NCI-H1694 treated with DMSO at 0.1 percent for 48 hours (cell line): ENCODE measurements around the gene SLAMF6.
A peak's percentile ranks its signal among the peaks of the same experiment; 100 is the strongest.
"Not testable (repeated sequence)": the region's sequence is repeated elsewhere in the genome, so short reads cannot be mapped to it uniquely, and the experiment has no call there.

Source experiments
- DNase-seq: peaks from one replicate; lab custom pipeline; 2025; lab: John Stamatoyannopoulos, UW

Gene SLAMF6

DNA sequence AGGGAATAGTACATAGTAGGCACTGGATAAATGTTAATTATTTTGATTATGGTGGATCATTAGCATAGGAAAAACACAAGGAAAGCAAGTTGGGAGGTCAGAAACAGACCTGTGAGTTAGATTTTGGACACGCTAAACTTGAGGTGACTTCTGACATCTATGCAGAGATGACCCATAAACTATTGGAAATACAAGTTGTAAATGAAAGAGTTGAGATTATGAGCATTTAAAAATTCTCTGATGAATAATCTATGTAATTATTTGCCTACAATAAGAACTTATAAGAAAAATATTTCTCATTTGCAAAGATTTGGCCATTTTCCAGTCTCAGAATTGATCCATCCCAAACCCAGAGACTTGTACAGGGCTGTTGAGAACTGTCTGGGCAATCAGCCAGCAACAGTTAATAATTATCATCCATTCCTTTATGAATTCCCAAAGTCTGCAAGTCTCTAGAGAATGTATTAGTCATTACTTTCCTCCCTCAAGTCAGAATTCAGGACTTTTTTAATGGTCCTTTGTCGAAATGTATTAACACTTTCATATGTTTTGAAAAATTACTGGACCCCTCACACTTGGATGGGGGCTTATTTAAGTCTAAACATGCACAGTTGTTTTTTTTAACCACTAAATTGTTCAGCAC lies 19.4 kb upstream of the SLAMF6 start:
- DNase-seq = no peak

DNA sequence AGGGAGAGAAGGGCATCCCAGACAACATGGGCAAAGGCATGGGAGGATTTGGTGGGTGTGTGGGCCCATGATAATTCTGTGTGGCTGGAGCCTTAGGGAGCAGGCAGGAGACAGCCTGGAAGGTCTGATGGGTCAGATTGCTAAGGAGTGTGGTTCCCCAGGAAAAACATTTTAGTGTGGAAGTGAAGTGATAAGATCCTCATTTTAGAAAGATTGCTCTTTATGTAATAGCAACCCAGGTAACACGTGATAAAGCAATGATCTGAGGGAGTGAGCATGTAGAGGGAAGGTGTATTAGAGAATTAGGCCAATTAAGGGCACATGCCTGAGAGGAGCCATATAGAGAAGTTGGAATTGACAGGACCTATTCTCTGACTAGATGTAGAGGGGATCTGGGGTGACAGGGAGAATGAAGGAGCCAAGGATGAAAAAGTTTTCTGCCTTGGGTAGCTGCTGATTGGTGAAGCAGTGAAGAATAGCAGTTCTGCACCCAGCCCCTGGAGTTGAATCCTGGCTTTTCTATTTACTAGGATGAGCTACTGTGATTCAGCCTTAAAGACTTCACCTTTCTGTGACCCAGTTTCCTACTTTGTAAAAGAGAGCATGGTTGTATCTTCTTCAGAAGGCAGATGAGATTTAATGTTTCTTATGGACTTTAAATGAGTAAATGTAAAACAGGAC lies 18.7 kb upstream of the SLAMF6 start:
- no peak for DNase-seq

DNA sequence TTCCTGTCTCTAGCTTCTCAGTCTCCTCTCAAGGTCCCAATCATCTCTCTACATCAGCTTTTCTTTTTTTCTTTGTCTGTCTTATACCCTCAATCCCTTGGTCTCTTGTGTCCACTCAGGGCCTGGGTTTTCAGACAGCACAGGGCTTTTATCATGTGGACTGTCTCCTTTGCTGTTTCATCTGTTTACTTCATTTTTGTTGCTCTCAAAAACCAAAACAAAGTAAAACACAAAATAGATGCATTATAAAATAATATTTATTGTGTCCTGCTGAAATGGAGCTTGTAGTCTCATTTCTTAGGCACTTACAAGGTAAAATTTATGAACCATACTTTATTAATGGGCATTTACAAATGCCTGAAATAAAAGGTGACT lies 17.8 kb upstream of the SLAMF6 start:
- DNase-seq = no peak

DNA sequence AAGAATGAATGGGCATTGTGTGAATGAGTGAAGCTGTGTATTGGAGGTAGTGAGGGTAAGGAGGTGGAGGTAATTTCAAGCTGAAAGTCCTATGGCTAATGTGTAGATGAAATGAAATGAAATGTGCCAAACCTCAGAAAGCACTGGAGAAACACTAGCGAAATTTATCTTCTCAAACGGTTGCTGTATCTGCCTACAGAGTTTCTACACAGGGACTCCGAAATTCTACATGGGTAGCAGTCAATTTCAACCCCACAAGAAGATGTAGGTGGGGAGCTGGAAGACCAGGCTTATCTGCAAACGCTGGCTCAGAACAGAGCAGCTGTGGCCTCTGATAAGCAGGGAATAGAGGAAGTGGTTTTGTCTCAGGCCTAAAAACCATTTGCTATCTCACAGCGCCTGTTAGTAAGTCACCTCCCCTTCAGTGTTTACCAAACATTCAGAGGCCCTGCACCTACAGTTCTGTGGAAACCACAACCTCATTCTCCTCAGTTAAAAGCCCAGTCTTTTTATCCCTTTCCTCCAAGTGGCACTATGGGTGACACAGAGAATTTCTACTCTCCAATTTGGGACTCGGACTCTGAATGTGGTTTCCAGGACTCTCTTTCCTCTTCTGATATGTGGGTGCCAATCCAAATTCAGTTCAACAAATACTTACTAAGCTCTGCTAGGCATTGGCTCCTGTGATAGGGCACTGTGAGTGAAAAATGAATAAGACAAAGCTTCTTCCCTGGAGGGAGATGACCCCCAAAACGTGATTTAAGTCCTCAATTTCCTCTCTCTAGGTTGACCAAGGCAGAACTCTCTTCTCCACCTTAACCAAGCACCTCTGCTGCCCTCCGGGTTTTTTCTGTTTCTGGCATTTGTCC lies 17.2 kb upstream of the SLAMF6 start:
- no peak for DNase-seq

DNA sequence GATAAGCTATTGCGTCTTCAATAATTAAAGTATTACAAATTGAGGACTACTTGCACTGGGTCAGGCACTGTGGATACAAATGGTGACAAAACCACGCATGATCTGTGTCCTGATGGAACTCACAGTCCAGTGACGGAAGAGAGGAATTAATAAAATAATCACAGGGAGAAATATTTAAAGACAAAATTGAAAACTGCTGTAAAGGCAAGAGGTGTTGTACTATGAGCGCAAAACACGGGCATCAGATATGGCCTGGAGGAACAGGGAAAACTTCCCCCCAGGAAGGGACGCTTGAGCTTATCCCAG lies 16.6 kb upstream of the SLAMF6 start:
- DNase-seq = no peak

DNA sequence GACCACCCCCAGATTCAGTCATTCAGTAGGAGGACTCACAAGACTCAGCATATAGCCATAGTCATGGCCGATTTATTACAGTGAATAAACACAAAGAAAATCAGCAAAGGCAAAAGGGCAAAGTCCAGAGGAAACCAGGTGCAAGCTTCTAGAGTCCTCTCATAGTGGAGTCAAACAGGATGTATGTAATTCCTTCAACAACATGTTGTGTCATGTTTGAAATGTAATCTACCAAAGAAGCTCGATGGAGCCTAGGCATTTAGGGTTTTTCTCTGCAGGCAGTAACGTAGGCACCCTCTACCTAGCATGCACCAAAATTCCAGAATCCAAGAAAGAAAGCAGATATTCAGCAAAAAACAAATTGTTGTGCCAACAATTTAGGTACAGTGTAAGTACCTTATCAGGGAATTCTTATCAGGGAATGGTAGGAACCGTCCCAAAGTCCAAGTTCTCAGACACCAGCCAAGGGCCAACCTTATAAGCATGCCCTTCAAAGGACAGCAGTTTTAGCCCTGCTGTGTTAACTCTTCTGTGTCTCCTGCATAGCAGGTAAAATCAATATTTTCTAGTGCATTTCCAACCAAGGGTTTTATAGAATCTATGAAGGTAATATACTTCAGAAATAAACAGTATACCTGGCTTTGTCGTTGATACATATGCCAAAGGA lies 16.1 kb upstream of the SLAMF6 start:
- DNase-seq = no peak

DNA sequence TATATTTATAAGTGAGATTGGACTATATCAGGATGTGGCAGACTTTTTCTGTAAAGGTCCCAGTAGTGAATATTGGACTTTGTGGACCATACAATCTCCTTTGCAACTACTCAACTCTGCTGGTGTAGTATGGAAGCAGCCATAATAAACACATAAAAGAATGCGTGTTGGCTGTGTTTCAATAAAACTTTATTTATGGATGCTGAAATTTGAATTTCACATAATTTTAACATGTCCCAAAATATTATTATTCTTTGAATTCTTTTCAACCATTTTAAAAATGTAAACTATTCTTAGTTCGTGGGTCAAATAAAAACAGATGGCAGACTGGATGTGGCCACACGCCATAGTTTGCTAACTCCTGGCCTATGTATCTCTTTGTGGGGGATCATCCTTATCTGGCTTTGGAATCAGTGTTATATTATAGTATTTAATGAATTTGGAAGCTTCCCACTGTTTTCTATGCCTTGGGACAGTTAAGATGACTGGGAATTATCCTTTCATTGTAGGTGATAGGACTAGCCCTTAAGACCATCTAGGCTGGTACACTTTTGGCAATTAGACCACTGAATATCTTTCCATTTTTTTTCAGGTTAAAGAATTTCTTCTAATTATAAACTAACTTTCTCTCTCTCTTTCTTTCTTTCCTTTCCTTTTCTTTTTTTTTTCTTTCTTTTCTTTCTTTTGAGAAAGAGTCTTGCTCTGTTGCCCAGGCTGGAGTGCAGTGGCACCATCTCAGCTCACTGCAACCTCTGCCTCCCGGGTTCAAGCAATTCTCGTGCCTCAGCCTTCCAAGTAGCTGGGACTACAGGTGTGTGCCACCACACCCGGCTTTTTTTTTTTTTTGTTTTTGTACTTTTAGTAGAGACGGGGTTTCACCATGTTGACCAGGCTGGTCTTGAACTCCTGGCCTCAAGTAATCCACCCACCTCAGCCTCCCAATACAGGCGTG lies 14.9 kb upstream of the SLAMF6 start:
- no peak for DNase-seq

DNA sequence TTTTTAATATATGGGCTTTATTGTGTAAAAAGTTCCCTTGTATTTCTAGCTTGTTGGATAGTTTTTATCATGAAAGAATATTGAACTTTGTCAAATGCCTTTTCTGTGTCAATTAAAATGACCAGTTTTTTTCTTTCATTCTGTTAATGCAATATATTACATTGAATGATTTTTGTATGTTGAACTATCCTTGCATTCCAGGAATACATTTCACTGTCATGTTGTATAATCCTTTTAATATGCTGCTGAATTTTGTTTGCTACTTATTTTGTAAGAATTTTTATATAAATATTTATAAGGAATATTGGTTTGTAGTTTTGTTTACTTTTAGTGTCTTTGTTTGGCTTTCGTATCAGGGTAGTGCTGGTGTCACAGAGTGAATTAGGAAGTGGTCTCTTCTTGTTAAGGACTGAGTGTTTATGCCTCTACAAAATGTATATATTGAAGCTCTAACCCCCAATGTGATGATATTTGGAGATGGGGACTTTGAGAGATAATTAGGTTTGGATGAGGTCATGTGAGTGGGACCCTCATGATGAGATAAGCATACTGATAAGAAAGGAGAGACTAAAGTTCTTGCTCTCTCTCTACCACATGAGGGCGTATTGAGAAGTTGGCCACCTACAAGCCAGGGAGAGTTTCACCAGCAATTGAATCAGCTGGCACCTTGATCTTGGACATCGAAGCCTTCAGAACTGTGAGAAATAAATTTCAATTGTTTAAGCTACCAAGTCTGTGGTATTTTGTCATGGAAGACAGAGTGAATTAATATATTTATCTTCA lies 12.0 kb upstream of the SLAMF6 start:
- no peak for DNase-seq

DNA sequence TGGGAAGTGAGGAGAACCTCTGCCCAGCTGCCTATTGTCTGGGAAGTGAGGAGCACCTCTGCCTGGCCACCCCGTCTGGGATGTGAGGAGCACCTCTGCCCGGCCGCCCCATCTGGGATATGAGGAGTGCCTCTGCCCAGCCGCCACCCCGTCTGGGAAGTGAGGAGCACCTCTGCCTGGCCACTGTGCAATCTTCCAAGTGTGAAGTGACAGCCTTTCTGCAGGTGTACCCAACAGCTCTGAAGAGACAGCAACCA lies 9.4 kb upstream of the SLAMF6 start:
- DNase-seq = not testable (repeated sequence)

DNA sequence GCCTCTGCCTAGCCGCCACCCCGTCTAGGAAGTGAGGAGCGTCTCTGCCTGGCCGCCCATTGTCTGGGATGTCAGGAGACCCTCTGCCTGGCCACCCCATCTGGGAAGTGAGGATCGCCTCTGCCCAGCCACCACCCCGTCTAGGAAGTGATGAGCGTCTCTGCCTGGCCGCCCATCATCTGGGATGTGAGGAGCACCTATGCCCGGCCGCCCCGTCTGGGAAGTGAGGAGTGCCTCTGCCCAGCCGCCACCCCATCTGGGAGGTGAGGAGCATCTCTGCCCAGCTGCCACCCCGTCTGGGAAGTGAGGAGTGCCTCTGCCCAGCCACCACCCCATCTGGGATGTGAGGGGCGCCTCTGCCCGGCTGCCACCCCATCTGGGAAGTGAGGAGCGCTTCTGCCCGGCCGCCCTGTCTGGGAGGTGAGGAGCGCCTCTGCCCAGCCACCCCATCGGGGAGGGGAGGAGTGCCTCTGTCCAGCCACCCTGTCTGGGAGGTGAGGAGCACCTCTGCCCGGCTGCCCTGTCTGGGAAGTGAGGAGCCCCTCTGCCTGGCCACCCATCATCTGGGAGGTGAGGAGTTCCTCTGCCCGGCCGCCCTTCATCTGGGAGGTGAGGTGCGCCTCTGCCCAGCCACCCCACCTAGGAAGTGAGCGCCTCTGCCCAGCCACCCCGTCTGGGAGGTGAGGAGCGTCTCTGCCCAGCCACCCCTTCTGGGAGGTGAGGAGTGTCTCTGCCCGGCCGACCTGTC lies 8.9 kb upstream of the SLAMF6 start:
- not testable (repeated sequence) for DNase-seq

DNA sequence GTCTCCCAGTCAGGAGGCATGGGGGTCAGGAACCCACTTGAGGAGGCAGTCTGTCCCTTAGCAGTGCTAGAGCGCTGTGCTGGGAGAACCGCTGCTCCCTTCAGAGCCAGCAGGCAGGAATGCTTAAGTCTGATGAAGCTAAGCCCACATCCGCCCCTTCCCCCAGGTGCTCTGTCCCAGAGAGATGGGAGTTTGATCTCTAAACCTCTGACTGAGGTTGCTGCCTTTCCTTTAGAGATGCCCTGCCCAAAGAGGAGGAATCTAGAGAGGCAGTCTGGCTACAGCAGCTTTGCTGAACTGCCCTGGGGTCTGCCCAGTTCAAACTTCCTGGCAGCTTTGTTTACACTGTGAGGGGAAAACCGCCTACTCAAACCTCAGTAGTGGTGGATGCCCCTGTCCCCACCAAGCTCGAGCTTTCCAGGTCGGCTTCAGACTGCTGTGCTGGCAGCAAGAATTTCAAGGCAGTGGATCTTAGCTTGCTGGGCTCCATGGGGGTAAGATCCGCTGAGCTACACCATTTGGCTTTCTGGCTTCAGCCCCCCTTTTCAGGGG lies 6.4 kb upstream of the SLAMF6 start:
- DNase-seq = not testable (repeated sequence)

DNA sequence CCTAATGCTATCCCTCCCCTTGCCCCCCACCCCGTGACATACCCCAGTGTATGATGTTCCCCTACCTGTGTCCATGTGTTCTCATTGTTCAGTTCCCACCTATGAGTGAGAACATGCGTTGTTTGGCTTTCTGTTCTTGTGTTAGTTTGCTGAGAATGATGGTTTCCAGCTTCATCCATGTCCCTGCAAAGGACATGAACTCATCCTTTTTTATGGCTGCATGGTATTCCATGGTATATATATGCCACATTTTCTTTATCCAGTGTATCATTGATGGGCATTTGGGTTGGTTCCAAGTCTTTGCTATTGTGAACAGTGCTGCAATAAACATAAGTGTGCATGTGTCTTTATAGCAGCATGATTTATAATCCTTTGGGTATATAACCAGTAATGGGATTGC lies 734 bp upstream of the SLAMF6 start:
- not testable (repeated sequence) for DNase-seq

DNA sequence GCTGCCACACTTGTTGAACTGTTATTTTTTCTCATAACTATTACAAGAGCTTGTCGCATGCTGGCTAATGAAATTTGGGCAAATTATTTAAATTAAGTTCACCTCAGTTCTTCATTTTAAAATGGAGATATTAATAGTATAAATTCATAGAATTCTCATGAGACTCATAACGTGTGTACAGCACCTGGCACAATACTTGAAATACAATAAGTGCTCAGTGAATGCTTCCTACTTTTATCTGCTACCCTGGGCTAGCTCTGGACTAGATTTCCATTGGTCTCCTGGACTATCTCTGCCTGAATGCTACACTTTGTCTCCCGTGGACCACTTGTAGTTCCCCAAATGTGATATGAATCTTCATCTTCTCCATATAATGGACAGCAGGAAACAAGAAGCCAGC lies 919 bp downstream of the SLAMF6 start:
- no peak for DNase-seq

DNA sequence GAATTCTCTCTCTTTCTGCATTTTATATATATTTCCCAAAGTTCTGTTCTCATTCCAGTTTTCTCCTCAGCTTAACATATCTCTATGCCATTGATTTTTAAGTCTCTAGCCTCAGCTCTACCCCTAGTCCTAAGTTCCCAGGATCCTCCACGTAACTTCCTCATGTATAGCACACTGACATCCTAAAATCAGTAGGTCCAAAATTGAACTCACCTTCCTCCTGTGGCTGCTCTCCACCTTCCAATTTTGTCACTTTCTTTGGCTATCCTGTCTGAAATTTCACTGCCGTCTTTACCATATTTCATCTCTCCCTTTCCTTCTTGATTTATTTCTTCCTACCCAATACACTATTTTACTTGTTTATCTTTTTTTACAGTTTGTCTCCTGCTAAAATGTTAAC lies 1.5 kb downstream of the SLAMF6 start:
- no peak for DNase-seq

DNA sequence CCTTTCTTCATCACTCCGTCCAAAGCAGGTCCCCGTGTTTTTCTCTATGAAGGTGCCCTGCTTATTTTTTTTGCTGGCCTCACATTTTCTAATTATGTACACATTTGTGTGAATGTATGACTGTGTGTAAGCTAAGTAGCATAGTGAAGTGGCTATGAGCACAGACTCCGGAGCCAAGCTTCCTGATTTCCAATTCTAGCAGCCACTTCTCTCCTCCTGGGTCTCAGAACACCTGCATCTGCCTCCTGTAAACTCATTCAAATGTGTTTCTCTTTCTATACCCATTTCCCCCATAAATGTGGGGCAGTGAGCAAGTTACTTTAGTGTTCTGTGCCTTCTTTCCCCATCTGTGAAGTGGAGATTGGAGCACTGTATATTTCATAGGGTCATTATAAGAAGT lies 2.1 kb downstream of the SLAMF6 start:
- DNase-seq = no peak

DNA sequence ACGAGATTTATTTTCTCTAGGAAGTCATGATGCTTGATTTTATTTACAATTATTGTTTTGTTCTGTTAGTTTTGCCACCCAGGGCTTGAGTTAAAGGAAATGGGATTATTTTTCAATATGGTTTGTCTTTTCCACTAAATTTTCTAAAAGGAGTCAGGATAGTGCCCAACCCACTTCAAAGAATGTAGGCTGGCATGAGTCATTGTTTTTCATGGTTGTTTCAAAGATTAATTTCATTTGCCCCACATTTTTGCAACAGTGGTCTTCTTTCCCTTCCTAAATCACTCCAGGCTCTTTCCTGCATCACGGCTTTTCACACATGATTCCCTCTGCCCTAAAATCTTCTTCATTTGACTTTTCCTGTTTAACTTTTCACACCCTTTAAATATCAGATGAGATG lies 2.5 kb downstream of the SLAMF6 start:
- DNase-seq = no peak

DNA sequence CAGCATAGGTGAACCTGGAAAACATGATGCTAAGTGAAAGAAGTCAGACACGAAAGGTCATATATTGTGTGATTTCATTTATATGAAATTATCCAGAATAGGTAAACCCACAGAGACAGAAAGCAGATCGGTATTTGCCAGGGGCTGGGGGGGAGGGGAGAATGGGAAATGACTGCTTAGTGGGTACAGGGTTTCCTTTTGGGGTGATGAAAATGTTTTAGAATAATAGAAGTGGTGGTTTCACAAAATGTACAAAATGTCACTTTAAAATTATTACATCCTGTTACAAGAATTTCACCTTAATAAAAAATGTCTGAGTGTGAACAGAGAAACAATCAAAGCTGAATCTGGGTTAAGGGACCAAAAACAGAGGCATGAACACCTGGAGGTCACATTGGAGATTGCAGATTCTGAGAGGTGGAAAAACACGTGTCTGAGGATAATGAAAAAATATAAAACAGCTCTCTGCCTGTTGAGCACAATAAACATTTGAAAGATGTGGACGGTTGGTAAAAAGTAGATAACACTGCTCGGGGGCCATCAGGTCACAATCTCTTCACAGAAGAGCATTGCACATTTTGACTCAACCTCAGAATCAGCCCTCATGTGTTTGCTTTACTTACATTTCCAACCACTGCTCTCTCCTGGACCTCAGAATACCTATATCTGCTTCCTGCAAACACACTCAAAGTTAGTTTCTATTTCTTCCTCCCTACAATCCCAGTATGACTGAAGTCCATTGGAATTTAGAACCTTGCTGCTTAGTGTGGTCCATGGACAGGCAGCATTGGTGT lies 3.2 kb downstream of the SLAMF6 start:
- peak; percentile 99 for DNase-seq

DNA sequence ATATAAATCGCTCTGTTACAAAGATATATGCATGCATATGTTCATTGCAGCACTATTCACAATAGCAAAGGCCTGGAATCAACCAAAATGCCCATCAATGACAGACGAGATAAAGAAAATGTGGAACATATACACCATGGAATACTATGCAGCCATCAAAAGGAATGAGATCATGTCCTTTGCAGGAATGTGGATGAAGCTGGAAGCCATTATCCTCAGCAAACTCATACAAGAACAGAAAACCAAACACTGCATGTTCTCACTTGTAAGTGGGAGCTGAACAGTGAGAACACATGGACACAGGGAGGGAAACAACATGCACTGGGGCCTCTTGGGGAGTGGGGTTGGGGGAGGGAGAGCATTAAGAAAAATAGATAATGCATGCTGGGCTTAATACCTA lies 5.5 kb downstream of the SLAMF6 start:
- not testable (repeated sequence) for DNase-seq

DNA sequence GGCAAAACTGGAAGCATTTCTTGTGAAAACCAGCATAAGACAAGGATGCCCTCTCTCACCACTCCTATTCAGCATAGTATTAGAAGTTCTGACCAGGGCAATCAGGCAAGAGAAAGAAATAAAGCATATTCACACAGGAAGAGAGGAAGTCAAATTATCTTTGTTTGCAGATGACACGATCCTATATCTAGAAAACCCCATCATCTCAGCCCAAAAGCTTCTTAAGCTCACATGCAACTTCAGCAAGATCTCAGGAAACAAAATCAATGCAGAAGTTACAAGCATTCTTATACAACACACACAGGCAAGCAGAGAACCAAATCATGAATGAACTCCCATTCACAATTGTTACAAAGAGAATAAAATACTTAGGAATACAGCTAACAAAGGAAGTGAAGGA lies 7.1 kb downstream of the SLAMF6 start:
- not testable (repeated sequence) for DNase-seq
